Measurements from ENCODE around the gene MUC5AC.

The MUC5AC gene

GRCh38 chr11:1198561-1199240, 40.9 kb downstream of the MUC5AC start:
- Histone ChIP-seq H3K9ac (ENCODE audit: low read depth in 1 of 2, low read length in 2 of 2) (no peak overlapping the region), H3K4me1 (ENCODE audit: control insufficient read depth in 2 of 2, insufficient read depth in 2 of 2, low read length in 2 of 2) (peaks cover 9 to 12% of the 10 kb centered on the region in 2 donors), H3K27ac (ENCODE audit: low read depth in 2 of 2, low read length in 2 of 2) (no peak overlapping the region), H3K4me3 (ENCODE audit: low read length in 2 of 2) (no peak overlapping the region), H3K9me3 (ENCODE audit: control insufficient read depth in 2 of 2, low read length in 2 of 2) (no peaks in the 10 kb centered on the region), H3K27me3 (ENCODE audit: control insufficient read depth in 2 of 2, insufficient read depth in 2 of 2, low read length in 2 of 2) (peaks cover 4 to 22% of the 10 kb centered on the region in 2 donors), H3K36me3 (ENCODE audit: control insufficient read depth in 2 of 2, insufficient read depth in 2 of 2, low read length in 2 of 2) (no peaks in the 10 kb centered on the region)

GRCh38 chr11:1199241-1199750, 41.5 kb downstream of the MUC5AC start:
- no peak overlapping the region for H3K9ac ChIP-seq (ENCODE audit: low read depth in 1 of 2, low read length in 2 of 2)
- H3K9me3 ChIP-seq (ENCODE audit: control insufficient read depth in 2 of 2, low read length in 2 of 2), result no peaks in the 10 kb centered on the region
- H3K4me3 ChIP-seq (ENCODE audit: low read length in 2 of 2), result no peak overlapping the region
- H3K36me3 ChIP-seq (ENCODE audit: control insufficient read depth in 2 of 2, insufficient read depth in 2 of 2, low read length in 2 of 2), result no peaks in the 10 kb centered on the region
- H3K27me3 ChIP-seq (ENCODE audit: control insufficient read depth in 2 of 2, insufficient read depth in 2 of 2, low read length in 2 of 2), result peaks cover 4 to 22% of the 10 kb centered on the region in 2 donors
- H3K27ac ChIP-seq (ENCODE audit: low read depth in 2 of 2, low read length in 2 of 2), result no peak overlapping the region
- peaks cover 12 to 17% of the 10 kb centered on the region in 2 donors for H3K4me1 ChIP-seq (ENCODE audit: control insufficient read depth in 2 of 2, insufficient read depth in 2 of 2, low read length in 2 of 2)

DNA sequence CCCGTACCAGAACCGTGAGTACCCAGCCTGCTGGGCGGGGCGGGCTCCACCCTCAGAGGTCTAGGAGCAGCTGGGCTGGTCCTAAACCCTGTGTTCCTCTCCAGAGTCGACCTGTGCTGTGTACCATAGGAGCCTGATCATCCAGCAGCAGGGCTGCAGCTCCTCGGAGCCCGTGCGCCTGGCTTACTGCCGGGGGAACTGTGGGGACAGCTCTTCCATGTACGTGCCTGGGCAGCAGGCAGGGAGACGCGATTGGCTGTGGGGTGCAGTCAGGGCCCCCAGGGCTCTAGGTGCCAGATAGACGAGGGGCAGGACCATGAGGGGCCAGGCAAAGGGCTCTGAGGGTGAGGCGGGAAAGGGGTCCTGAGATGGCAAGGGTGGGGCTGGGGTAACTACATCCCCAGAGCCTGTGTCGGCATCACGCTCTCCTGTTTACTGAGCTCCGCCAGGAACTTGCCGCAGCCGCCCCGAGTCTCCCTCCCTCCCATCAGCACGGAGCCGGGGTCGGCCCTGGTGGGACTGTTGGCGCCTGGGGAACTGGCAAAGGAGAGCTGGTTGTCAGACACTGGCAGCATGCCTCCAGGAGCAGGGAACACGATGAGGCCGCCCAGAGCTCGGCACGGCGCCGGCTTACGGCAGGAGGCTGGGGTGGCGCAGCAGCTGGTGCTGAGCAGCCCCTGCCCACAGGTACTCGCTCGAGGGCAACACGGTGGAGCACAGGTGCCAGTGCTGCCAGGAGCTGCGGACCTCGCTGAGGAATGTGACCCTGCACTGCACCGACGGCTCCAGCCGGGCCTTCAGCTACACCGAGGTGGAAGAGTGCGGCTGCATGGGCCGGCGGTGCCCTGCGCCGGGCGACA, 42.2 kb downstream of the MUC5AC start:
- no peak overlapping the region for H3K27ac ChIP-seq (ENCODE audit: low read depth in 2 of 2, low read length in 2 of 2)
- H3K4me3 ChIP-seq (ENCODE audit: low read length in 2 of 2), result no peak overlapping the region
- H3K9me3 ChIP-seq (ENCODE audit: control insufficient read depth in 2 of 2, low read length in 2 of 2), result no peaks in the 10 kb centered on the region
- H3K36me3 ChIP-seq (ENCODE audit: control insufficient read depth in 2 of 2, insufficient read depth in 2 of 2, low read length in 2 of 2), result no peaks in the 10 kb centered on the region
- peak overlapping the region in 1 of 2 donors; percentile 17 for H3K9ac ChIP-seq (ENCODE audit: low read depth in 1 of 2, low read length in 2 of 2)
- H3K4me1 ChIP-seq (ENCODE audit: control insufficient read depth in 2 of 2, insufficient read depth in 2 of 2, low read length in 2 of 2), result peaks cover 12 to 17% of the 10 kb centered on the region in 2 donors
- H3K27me3 ChIP-seq (ENCODE audit: control insufficient read depth in 2 of 2, insufficient read depth in 2 of 2, low read length in 2 of 2), result peaks cover 4 to 22% of the 10 kb centered on the region in 2 donors

- Histone ChIP-seq H3K27ac (ENCODE audit: low read depth in 2 of 2, low read length in 2 of 2) (no peak overlapping the region), H3K4me3 (ENCODE audit: low read length in 2 of 2) (no peak overlapping the region), H3K27me3 (ENCODE audit: control insufficient read depth in 2 of 2, insufficient read depth in 2 of 2, low read length in 2 of 2) (peaks cover 4 to 22% of the 10 kb centered on the region in 2 donors), H3K36me3 (ENCODE audit: control insufficient read depth in 2 of 2, insufficient read depth in 2 of 2, low read length in 2 of 2) (no peaks in the 10 kb centered on the region), H3K4me1 (ENCODE audit: control insufficient read depth in 2 of 2, insufficient read depth in 2 of 2, low read length in 2 of 2) (peaks cover 12 to 17% of the 10 kb centered on the region in 2 donors), H3K9me3 (ENCODE audit: control insufficient read depth in 2 of 2, low read length in 2 of 2) (no peaks in the 10 kb centered on the region), H3K9ac (ENCODE audit: low read depth in 1 of 2, low read length in 2 of 2) (peak overlapping the region in 1 of 2 donors; percentile 17)
These were observed 42.9 kb downstream of the MUC5AC start for GRCh38 chr11:1200611-1201191.

DNA sequence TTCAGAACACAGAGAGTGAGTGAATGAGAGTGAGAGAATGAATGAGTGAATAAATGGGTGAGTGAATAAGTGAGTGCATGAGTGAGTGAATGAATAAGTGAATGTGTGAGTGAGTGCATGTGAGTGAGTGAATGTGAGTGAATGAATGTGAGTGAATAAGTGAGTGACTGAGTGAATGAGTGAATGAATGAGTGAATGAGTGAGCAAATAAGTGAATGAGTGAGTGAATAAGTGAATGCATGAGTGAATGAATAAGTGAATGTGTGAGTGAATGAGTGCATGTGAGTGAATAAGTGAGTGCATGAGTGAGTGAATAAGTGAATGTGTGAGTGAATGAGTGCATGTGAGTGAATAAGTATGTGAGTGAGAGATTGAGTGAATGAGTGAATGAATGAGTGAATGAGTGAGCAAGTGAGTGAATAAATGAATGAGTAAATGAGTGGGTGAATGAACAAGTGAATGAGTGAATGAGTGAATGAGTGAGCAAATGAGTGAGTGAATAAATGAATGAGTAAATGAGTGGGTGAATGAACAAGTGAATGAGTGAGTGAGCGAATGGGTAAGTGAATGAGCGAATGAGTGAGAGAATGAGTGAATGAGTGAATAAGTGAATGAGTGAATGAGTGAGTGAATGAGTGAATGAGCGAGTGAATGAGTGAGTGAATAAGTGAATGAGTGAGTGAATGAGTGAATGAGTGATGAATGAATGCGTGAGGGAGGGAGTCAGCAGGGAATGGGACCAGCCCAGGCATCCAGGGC, 43.8 kb downstream of the MUC5AC start:
- H3K27ac ChIP-seq (ENCODE audit: low read depth in 2 of 2, low read length in 2 of 2), result no peak overlapping the region
- H3K27me3 ChIP-seq (ENCODE audit: control insufficient read depth in 2 of 2, insufficient read depth in 2 of 2, low read length in 2 of 2), result peaks cover 4 to 22% of the 10 kb centered on the region in 2 donors
- H3K36me3 ChIP-seq (ENCODE audit: control insufficient read depth in 2 of 2, insufficient read depth in 2 of 2, low read length in 2 of 2), result no peaks in the 10 kb centered on the region
- H3K4me3 ChIP-seq (ENCODE audit: low read length in 2 of 2), result no peak overlapping the region
- H3K9ac ChIP-seq (ENCODE audit: low read depth in 1 of 2, low read length in 2 of 2), result no peak overlapping the region
- no peaks in the 10 kb centered on the region for H3K9me3 ChIP-seq (ENCODE audit: control insufficient read depth in 2 of 2, low read length in 2 of 2)
- H3K4me1 ChIP-seq (ENCODE audit: control insufficient read depth in 2 of 2, insufficient read depth in 2 of 2, low read length in 2 of 2), result peaks cover 12 to 17% of the 10 kb centered on the region in 2 donors

- Histone ChIP-seq H3K9ac (ENCODE audit: low read depth in 1 of 2, low read length in 2 of 2) (no peak overlapping the region), H3K27me3 (ENCODE audit: control insufficient read depth in 2 of 2, insufficient read depth in 2 of 2, low read length in 2 of 2) (peaks cover 4 to 22% of the 10 kb centered on the region in 2 donors), H3K9me3 (ENCODE audit: control insufficient read depth in 2 of 2, low read length in 2 of 2) (no peaks in the 10 kb centered on the region), H3K27ac (ENCODE audit: low read depth in 2 of 2, low read length in 2 of 2) (no peak overlapping the region), H3K4me1 (ENCODE audit: control insufficient read depth in 2 of 2, insufficient read depth in 2 of 2, low read length in 2 of 2) (peaks cover 12 to 17% of the 10 kb centered on the region in 2 donors), H3K4me3 (ENCODE audit: low read length in 2 of 2) (no peak overlapping the region), H3K36me3 (ENCODE audit: control insufficient read depth in 2 of 2, insufficient read depth in 2 of 2, low read length in 2 of 2) (no peaks in the 10 kb centered on the region)
These were observed 44.5 kb downstream of the MUC5AC start for GRCh38 chr11:1202154-1202775.

- no peaks in the 10 kb centered on the region for H3K9me3 ChIP-seq (ENCODE audit: control insufficient read depth in 2 of 2, low read length in 2 of 2)
- peaks cover 12 to 17% of the 10 kb centered on the region in 2 donors for H3K4me1 ChIP-seq (ENCODE audit: control insufficient read depth in 2 of 2, insufficient read depth in 2 of 2, low read length in 2 of 2)
- peak overlapping the region in 1 of 2 donors; percentile 16 for H3K27ac ChIP-seq (ENCODE audit: low read depth in 2 of 2, low read length in 2 of 2)
- peaks cover 4 to 22% of the 10 kb centered on the region in 2 donors for H3K27me3 ChIP-seq (ENCODE audit: control insufficient read depth in 2 of 2, insufficient read depth in 2 of 2, low read length in 2 of 2)
- H3K9ac ChIP-seq (ENCODE audit: low read depth in 1 of 2, low read length in 2 of 2), result no peak overlapping the region
- H3K4me3 ChIP-seq (ENCODE audit: low read length in 2 of 2), result no peak overlapping the region
- no peaks in the 10 kb centered on the region for H3K36me3 ChIP-seq (ENCODE audit: control insufficient read depth in 2 of 2, insufficient read depth in 2 of 2, low read length in 2 of 2)
These were observed 45.2 kb downstream of the MUC5AC start for GRCh38 chr11:1202776-1203504.

DNA sequence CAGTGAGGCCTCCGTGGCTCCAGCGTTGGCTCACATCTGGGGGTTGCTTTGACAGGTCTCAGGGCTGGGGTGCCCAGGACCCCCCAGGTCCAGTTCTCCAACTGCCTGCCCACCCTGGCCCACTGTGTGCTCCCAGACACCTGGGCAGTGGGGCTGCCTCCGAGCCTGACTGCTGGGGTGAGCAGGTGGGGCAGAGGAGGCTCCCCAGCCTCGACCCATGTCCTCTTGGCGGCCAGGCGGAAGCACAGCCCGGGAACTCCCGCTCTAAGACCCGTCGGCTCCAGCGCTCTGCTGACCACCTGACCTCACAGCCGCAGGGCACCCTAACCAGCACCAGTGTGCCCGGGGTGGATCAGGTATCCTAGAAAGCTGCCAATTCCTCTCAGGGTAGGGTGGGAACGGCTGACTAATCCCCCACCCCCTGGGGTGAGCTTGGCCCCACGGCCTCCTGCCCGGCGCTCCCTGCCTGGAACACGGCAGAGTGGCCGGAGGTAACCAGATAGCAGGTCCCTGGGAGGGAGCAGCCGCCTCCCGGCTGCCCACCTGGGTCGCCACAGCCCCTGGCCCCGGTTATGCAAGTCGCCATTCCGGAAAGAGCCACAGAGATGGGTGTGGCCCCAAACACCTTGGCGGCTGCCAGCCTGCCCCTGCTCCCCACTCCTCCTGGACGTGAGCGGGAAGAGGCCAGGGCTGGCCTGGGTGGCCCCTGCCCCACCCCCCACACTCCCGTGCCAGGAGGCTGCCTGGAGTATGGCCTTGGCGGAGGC, 45.9 kb downstream of the MUC5AC start:
- Histone ChIP-seq H3K9ac (ENCODE audit: low read depth in 1 of 2, low read length in 2 of 2) (peak overlapping the region in 1 of 2 donors; percentile 33), H3K4me1 (ENCODE audit: control insufficient read depth in 2 of 2, insufficient read depth in 2 of 2, low read length in 2 of 2) (peaks cover 12 to 17% of the 10 kb centered on the region in 2 donors), H3K9me3 (ENCODE audit: control insufficient read depth in 2 of 2, low read length in 2 of 2) (no peaks in the 10 kb centered on the region), H3K27ac (ENCODE audit: low read depth in 2 of 2, low read length in 2 of 2) (peak overlapping the region in 1 of 2 donors; percentile 16), H3K36me3 (ENCODE audit: control insufficient read depth in 2 of 2, insufficient read depth in 2 of 2, low read length in 2 of 2) (no peaks in the 10 kb centered on the region), H3K27me3 (ENCODE audit: control insufficient read depth in 2 of 2, insufficient read depth in 2 of 2, low read length in 2 of 2) (peaks cover 4 to 22% of the 10 kb centered on the region in 2 donors), H3K4me3 (ENCODE audit: low read length in 2 of 2) (no peak overlapping the region)

Data from mucosa of rectum (tissue), 2 donors.